NCI-H526 treated with DMSO at 0.1 percent for 48 hours (cell line): Measurements from ENCODE around the gene EFEMP1.
"Not testable (repeated sequence)": the region's sequence is repeated elsewhere in the genome, so short reads cannot be mapped to it uniquely, and the experiment has no call there.

Source experiments
- DNase-seq: peaks from one replicate; lab custom pipeline; 2025; lab: John Stamatoyannopoulos, UW

The EFEMP1 gene

DNA sequence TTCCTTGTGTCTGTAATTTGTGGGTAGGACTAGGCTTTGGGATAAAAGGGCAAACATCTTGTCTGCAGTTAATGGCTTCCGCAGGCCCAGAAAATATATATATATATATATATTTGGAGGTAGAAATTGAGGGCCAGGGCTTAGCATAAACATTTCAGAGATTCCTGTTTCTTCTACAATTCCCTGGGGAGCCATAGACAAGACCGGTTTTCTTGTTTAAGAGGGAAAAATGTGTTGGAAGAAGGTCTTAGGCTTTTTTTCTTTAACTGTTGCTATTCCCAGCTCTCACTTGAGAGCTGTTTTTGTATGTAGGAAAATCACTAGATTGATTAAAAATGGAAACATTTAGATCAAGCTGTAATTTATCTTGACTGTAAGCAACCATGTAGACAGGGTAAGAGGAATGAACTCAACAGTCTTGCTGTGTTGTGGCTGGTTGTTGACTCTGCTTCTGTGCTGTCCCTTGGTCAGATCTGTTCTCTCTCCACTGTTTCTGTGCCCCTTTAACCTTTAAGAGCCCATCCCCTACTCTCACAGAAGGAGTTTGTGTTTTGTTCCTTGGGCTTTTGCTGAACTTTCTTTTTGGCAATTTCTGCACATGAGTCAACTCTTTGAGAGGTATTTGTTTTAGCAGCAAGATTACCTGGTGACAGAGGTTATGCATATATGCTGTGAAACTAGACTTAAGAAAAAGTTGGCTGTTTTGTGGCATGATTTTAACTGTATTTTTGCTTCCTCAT, 58.3 kb downstream of the EFEMP1 start:
- no peak for DNase-seq

GRCh38 chr2:55864351-55865084, 59.1 kb downstream of the EFEMP1 start:
- no peak for DNase-seq

GRCh38 chr2:55862673-55863390, 60.8 kb downstream of the EFEMP1 start:
- DNase-seq = no peak

DNA sequence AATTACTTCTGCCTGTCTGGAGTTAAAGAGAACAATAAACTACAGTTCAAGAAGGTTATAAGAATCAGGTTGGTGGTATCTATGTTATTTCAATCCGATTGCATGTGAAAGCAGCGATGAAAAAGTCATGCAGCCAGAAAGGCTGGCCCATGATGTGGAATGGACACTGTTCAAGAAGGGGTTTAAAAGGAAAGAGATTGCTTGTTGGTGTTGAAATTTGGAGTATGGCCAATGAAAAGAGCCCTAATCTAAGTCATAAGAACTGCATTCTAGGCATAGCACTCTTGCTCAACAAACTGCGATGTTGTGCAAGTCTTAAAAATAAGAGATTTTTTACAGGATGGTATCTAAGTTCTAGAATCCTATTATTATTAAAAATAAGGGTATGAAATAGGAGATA, 61.3 kb downstream of the EFEMP1 start:
- DNase-seq = no peak

GRCh38 chr2:55861733-55862132, 61.8 kb downstream of the EFEMP1 start:
- no peak for DNase-seq

GRCh38 chr2:55860832-55861231, 62.8 kb downstream of the EFEMP1 start:
- DNase-seq = no peak

- no peak for DNase-seq
Observed at GRCh38 chr2:55859875-55860274, 63.7 kb downstream of the EFEMP1 start.

- no peak for DNase-seq
Observed at GRCh38 chr2:55857766-55858165, 65.8 kb downstream of the EFEMP1 start.

DNA sequence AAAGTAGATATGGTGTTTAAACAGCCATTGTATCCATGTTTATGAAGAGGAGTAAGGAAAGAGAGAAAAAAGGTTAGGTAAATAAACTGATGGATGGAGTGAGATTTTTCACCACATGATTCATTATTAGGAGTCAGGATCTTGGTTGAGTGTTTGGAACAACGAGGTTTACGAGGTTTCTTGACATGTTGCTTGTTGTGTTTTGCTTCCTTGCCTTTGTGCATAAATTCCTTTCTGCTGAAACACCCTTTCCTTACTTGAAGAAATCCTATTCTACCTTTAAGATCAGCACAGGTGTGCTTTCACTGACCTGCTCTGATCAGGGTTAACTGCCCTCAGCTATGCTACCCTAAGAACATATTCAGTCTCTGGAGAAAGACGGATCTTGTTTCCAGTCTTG, 66.6 kb downstream of the EFEMP1 start:
- no peak for DNase-seq

GRCh38 chr2:55848096-55848495, 75.5 kb downstream of the EFEMP1 start:
- no peak for DNase-seq

DNA sequence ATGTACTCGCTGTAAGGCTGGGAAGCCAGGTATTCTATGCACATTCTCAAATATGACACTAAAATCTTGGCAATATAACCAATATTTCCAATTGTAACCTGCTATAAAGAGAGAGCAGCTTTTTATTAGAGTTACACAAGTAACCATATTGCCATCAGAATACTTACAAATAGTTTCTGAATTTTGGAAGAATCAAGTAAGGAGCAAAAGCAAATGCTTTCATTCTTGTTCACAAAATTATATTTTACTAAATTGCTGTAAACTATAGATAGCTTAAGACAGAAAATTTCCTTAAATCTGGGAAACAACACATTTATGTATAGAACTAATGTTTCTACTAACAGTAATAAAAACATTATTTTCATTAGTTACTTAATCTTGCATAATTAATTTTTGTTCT, 77.2 kb downstream of the EFEMP1 start:
- DNase-seq = no peak

- no peak for DNase-seq
Observed at GRCh38 chr2:55844986-55845385, 78.6 kb downstream of the EFEMP1 start.

DNA sequence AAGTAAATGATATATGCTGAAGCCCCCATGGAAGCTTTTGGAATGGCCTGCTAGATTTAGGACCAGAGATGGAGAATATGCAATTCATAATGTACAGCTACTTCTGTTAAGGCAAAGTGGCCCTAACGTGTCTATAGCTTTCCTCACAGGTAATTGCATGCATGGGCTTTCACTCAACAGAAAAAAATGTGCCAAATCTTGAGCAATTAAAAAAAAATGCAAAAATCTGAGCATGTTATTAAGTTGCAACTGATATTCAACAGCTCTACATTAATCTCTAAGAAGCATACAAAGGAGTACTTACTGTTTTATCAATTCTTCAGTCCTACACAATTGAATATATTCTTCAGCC, 79.6 kb downstream of the EFEMP1 start:
- no peak for DNase-seq

DNA sequence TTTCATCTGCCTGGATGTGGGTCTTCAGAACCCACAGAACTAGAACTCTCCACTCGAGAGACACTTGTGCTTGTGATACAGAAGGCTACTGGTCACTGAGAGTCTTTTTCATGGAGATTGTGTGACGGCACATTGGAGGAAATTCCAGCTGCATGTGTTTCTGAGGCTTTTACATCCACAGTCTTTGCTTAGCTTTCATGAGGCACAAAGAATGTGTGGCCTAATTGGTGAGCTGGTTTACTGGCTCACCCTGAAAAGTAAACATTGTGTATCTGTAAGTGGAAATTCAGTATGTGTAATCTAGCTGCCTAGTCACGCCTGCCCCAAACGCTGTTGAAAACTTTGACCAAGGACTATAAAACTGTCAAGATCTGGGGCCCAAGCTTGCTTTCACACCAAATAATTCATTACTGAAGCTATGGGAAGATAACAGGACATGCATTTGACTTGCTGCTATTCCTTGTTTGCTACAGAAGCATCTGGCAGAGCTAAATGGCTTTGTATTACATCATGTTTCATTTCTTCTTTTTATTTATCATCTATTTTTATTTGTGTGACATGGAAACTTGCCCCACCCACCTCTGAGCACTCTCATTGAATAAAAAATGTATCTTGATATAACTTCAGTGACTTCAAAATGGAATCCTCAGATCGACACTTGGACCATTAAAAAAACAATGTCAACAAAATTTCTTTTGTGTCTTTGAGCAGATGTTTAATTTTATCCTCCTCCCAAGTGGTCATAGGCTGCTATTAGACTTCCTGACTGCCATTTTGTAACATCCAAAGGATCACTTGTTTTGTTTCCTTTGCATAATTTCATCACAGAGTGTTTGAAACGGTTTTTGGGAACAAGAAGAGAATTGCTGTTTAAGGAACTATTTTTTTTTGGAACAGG, 80.2 kb downstream of the EFEMP1 start:
- no peak for DNase-seq

DNA sequence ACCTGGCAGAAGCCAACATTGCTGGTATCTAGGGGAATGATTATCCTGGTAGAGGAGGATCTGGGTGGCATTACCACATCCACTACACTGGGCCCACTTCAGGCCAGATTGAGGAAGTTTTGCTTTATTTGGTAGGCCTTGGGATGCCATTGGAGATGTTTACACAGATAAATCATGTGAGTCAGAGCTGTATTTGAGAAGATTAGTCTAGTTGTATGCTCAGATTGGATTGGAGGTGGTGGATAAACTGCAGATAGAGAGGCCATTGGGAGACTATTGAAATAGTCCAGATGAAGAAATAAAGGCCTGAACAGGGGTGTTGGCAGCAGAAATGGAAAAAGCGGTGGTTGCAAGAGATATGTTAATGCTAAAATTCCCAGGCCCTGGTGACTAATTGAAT, 81.5 kb downstream of the EFEMP1 start:
- DNase-seq = no peak

GRCh38 chr2:55840460-55840859, 83.1 kb downstream of the EFEMP1 start:
- no peak for DNase-seq

GRCh38 chr2:55839182-55839819, 84.3 kb downstream of the EFEMP1 start:
- DNase-seq = peak; percentile 92

- DNase-seq = no peak
Observed at GRCh38 chr2:55838653-55839052, 84.9 kb downstream of the EFEMP1 start.

GRCh38 chr2:55838117-55838516, 85.5 kb downstream of the EFEMP1 start:
- not testable (repeated sequence) for DNase-seq

DNA sequence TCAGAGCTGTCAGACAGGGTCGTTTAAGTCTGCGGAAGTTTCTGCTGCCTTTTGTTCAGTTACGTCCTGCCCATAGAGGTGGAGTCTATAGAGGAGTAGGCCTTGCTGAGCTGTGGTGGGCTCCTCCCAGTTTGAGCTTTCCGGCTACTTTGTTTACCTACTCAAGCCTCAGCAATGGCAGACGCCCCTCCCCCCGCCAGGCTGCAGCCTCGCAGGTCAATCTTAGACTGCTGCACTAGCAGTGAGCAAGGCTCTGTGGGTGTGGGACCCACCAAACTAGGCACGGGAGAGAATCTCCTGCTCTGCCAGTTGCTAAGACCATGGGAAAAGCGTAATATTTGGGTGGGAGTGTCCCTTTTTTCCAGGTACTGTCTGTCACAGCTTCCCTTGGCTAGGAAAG, 86.5 kb downstream of the EFEMP1 start:
- DNase-seq = no peak

DNA sequence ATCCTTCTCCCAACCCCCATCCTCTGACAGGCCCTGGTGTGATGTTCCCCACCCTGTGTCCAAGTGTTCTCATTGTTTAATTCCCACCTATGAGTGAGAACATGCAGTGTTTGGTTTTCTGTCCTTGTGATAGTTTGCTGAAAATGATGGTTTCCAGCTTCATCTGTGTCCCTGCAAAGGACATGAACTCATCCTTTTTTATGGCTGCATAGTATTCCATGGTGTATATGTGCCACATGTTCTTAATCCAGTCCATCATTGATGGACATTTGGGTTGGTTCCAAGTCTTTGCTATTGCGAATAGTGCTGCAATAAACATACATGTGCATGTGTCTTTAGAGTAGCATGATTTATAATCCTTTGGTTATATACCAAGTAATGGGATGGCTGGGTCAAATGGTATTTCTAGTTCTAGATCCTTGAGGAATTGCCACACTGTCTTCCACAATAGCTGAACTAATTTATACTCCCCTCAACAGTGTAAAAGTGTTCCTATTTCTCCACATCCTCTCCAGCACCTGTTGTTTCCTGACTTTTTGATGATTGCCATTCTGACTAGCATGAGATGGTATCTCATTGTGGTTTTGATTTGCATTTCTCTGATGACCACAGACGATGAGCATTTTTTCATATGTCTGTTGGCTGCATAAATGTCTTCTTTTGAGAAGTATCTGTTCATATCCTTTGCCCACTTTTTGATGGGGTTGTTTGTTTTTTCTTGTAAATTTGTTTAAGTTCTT, 91.7 kb downstream of the EFEMP1 start:
- peak; percentile 26 for DNase-seq
